ENCODE results near the gene NGF. TPM values are rescaled to one million over a fixed set of nuclear protein-coding genes. Genes with fewer than 3 reads are reported as not detected.

NGF gene
- total RNA-seq, 1 donor from 2014 or later, result not detected

- intact Hi-C loops (cut with micrococcal nuclease), result no loop called here
- POLR2A ChIA-PET, result no interaction called here
- ATAC-seq (ENCODE audit: low read depth), result no peak
Observed at GRCh38 chr1:115239148-115239422, 99.0 kb downstream of the NGF start.

GRCh38 chr1:115238336-115239147 is 99.5 kb downstream of the NGF start:
- DNase-seq, result no peak
- ChIA-PET CTCF (no interaction called here), POLR2A (no interaction called here)
- no peak overlapping the region for H3K27ac Mint-ChIP-seq
- no peak overlapping the region for H3K4me3 Mint-ChIP-seq
- H3K36me3 Mint-ChIP-seq (ENCODE audit: low read depth), result no peaks in the 10 kb centered on the region
- TF ChIP-seq CTCF (IDR thresholded peaks at IDR 0.05), result no peak
- H3K4me1 Mint-ChIP-seq, result no peaks in the 10 kb centered on the region
- H3K9me3 Mint-ChIP-seq, result no peaks in the 10 kb centered on the region
- intact Hi-C loops (cut with micrococcal nuclease), result no loop called here
- ATAC-seq (ENCODE audit: low read depth), result no peak
- peaks cover 9% of the 10 kb centered on the region for H3K27me3 Mint-ChIP-seq

More at GRCh38 chr1:115239148-115239422, 99.0 kb downstream of the NGF start:
- DNase-seq, result no peak
- Mint-ChIP-seq H3K9me3 (no peaks in the 10 kb centered on the region), H3K36me3 (ENCODE audit: low read depth) (no peaks in the 10 kb centered on the region), H3K27me3 (peaks cover 9% of the 10 kb centered on the region), H3K4me1 (no peaks in the 10 kb centered on the region), H3K27ac (no peak overlapping the region), H3K4me3 (no peak overlapping the region)
- CTCF ChIA-PET, result no interaction called here
- TF ChIP-seq CTCF (IDR thresholded peaks at IDR 0.05), result no peak

DNA sequence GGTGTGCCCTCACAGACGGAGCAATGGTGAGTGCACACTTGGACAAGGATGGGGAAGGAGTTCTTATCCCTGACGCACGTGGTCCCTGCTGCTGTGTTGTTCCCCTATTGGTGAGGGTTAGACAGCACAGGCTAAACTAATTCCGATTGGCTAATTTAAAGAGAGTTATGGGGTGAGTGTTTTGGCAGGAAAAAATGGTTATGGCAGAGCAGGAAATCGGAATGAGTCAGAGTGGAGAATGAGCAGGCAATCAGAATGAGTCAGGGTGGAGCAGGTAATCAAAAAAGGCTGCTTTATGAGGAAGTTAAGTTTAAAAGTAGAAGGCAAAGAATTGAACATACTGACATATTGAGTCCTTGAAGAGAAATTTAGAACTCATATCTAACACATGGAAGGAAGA is 100.5 kb downstream of the NGF start:
- CTCF ChIA-PET, result no interaction called here
- ATAC-seq (ENCODE audit: low read depth) (no peak), DNase-seq (no peak)
- H3K27ac Mint-ChIP-seq, result no peak overlapping the region
- TF ChIP-seq CTCF (IDR thresholded peaks at IDR 0.05), result no peak
- peaks cover 9% of the 10 kb centered on the region for H3K27me3 Mint-ChIP-seq
- H3K36me3 Mint-ChIP-seq (ENCODE audit: low read depth), result no peaks in the 10 kb centered on the region
- intact Hi-C loops (cut with micrococcal nuclease), result no loop called here
- H3K9me3 Mint-ChIP-seq, result no peaks in the 10 kb centered on the region
- no peak overlapping the region for H3K4me3 Mint-ChIP-seq
- no peaks in the 10 kb centered on the region for H3K4me1 Mint-ChIP-seq
- POLR2A ChIA-PET, result no interaction called here

DNA sequence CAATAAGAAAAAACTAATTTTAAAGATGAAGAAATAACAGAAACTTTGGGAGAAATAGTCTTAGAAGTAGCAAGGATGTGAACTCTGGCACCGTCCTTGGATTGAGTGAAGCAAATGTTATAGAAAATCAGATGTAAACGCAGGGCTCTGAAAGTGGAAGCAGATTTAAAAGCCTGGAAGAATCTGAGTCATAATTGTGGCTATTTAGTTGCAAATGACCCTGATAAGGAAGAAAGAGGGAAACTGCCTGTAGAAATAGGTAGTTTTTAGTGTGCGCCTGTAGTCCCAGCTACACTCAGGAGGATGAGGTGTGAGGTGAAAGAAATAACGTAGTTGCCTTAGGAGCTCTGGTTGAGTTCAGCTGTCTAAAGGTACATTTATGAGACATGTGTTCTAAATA is 101.0 kb downstream of the NGF start:
- no peaks in the 10 kb centered on the region for H3K9me3 Mint-ChIP-seq
- ChIA-PET POLR2A (interaction anchor here (0.6 kb wide), 1 partner anchor 836 kb away, joined by 3 read pairs; no protein-coding TSS in a partner anchor), CTCF (no interaction called here)
- TF ChIP-seq CTCF (IDR thresholded peaks at IDR 0.05), result no peak
- DNase-seq, result no peak
- no peak overlapping the region for H3K4me3 Mint-ChIP-seq
- ATAC-seq (ENCODE audit: low read depth), result no peak
- intact Hi-C loops (cut with micrococcal nuclease), result no loop called here
- H3K4me1 Mint-ChIP-seq, result no peaks in the 10 kb centered on the region
- H3K36me3 Mint-ChIP-seq (ENCODE audit: low read depth), result no peaks in the 10 kb centered on the region
- H3K27ac Mint-ChIP-seq, result no peak overlapping the region
- H3K27me3 Mint-ChIP-seq, result peaks cover 8% of the 10 kb centered on the region

Other genes with a start within 250 kb of the NGF start
- 0.91 TPM in 1 of 2 replicates, not detected in the other for gene TSPAN2, start 248.7 kb downstream of the NGF start, total RNA-seq

Data from activated B cell treated with CpG ODN at 0.5 μM for 24 hours (primary cell).